ENCODE data around the gene LRRIQ4.

The LRRIQ4 gene

DNA sequence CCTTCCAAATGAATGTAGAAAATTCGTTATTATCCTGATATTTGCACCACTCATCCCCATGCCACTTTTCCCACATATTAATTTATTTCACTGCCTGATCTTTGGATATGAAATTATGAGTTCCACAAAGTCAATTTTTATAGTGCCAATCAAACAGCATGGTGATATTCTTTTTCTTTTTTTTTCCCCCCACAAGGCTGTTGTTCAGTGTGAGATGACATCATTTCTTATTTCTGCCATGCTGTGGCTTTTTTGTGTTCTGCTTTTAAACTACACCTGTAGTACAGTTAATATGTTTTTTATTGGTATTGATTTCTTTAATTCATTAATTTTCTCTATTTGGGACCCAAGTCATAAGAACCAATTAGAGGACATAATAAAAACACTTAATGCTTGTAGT, 24.9 kb upstream of the LRRIQ4 start:
- H3K27ac ChIP-seq (ENCODE audit: low read depth, low read length, poor library complexity, severe bottlenecking): no peak overlapping the region
- no peaks in the 10 kb centered on the region for H3K9me2 ChIP-seq (ENCODE audit: low read depth, low read length)
- peaks cover 79% of the 10 kb centered on the region for H3K36me3 ChIP-seq (ENCODE audit: insufficient read depth, low read length)
- no peaks in the 10 kb centered on the region for H4K20me1 ChIP-seq (ENCODE audit: insufficient read depth, low read length)
- no peak overlapping the region for H3K4me3 ChIP-seq (ENCODE audit: low read depth, low read length, poor library complexity, severe bottlenecking)
- TF ChIP-seq EZH2 (IDR thresholded peaks at IDR 0.05; ENCODE audit: borderline replicate concordance, low read length): no peak
- TF ChIP-seq, protein P1, sequence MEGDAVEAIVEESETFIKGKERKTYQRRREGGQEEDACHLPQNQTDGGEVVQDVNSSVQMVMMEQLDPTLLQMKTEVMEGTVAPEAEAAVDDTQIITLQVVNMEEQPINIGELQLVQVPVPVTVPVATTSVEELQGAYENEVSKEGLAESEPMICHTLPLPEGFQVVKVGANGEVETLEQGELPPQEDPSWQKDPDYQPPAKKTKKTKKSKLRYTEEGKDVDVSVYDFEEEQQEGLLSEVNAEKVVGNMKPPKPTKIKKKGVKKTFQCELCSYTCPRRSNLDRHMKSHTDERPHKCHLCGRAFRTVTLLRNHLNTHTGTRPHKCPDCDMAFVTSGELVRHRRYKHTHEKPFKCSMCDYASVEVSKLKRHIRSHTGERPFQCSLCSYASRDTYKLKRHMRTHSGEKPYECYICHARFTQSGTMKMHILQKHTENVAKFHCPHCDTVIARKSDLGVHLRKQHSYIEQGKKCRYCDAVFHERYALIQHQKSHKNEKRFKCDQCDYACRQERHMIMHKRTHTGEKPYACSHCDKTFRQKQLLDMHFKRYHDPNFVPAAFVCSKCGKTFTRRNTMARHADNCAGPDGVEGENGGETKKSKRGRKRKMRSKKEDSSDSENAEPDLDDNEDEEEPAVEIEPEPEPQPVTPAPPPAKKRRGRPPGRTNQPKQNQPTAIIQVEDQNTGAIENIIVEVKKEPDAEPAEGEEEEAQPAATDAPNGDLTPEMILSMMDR (IDR thresholded peaks at IDR 0.05; ENCODE audit: low read length): no peak
- H3K4me2 ChIP-seq (ENCODE audit: low read length): no peak overlapping the region
- no peaks in the 10 kb centered on the region for H3K9me3 ChIP-seq (ENCODE audit: low read length)
- H3K9ac ChIP-seq (ENCODE audit: low read length): no peak overlapping the region
- no peaks in the 10 kb centered on the region for H3K79me2 ChIP-seq (ENCODE audit: insufficient read depth, low read length)
- H2AFZ ChIP-seq (ENCODE audit: low read length): no peak overlapping the region
- H3K4me1 ChIP-seq (ENCODE audit: insufficient read depth, low read length, severe bottlenecking): no peaks in the 10 kb centered on the region
- H3K27me3 ChIP-seq (ENCODE audit: insufficient read depth, low read length): no peaks in the 10 kb centered on the region
- no peaks in the 10 kb centered on the region for H3F3A ChIP-seq (ENCODE audit: insufficient read depth, low read length)

- H3K27me3 ChIP-seq (ENCODE audit: insufficient read depth, low read length): no peaks in the 10 kb centered on the region
- no peak overlapping the region for H3K27ac ChIP-seq (ENCODE audit: low read depth, low read length, poor library complexity, severe bottlenecking)
- TF ChIP-seq, protein P1 (IDR thresholded peaks at IDR 0.05; ENCODE audit: low read length): no peak
- no peak for TF ChIP-seq EZH2 (IDR thresholded peaks at IDR 0.05; ENCODE audit: borderline replicate concordance, low read length)
- H3K9ac ChIP-seq (ENCODE audit: low read length): no peak overlapping the region
- H3K4me1 ChIP-seq (ENCODE audit: insufficient read depth, low read length, severe bottlenecking): no peaks in the 10 kb centered on the region
- H4K20me1 ChIP-seq (ENCODE audit: insufficient read depth, low read length): no peaks in the 10 kb centered on the region
- no peaks in the 10 kb centered on the region for H3F3A ChIP-seq (ENCODE audit: insufficient read depth, low read length)
- H3K4me3 ChIP-seq (ENCODE audit: low read depth, low read length, poor library complexity, severe bottlenecking): no peak overlapping the region
- peaks cover 57% of the 10 kb centered on the region for H3K36me3 ChIP-seq (ENCODE audit: insufficient read depth, low read length)
- no peak overlapping the region for H2AFZ ChIP-seq (ENCODE audit: low read length)
- H3K9me3 ChIP-seq (ENCODE audit: low read length): no peaks in the 10 kb centered on the region
- no peak overlapping the region for H3K4me2 ChIP-seq (ENCODE audit: low read length)
- no peaks in the 10 kb centered on the region for H3K79me2 ChIP-seq (ENCODE audit: insufficient read depth, low read length)
- no peaks in the 10 kb centered on the region for H3K9me2 ChIP-seq (ENCODE audit: low read depth, low read length)
Measured at GRCh38 chr3:169790219-169790618, 22.5 kb upstream of the LRRIQ4 start.

GRCh38 chr3:169790687-169791429, 21.8 kb upstream of the LRRIQ4 start:
- Histone ChIP-seq H2AFZ (ENCODE audit: low read length) (no peak overlapping the region), H3K36me3 (ENCODE audit: insufficient read depth, low read length) (peaks cover 50% of the 10 kb centered on the region), H3K4me3 (ENCODE audit: low read depth, low read length, poor library complexity, severe bottlenecking) (no peak overlapping the region), H3F3A (ENCODE audit: insufficient read depth, low read length) (no peaks in the 10 kb centered on the region), H3K27me3 (ENCODE audit: insufficient read depth, low read length) (no peaks in the 10 kb centered on the region), H3K4me2 (ENCODE audit: low read length) (no peak overlapping the region), H4K20me1 (ENCODE audit: insufficient read depth, low read length) (no peaks in the 10 kb centered on the region), H3K27ac (ENCODE audit: low read depth, low read length, poor library complexity, severe bottlenecking) (no peak overlapping the region), H3K9me3 (ENCODE audit: low read length) (no peaks in the 10 kb centered on the region), H3K4me1 (ENCODE audit: insufficient read depth, low read length, severe bottlenecking) (no peaks in the 10 kb centered on the region), H3K79me2 (ENCODE audit: insufficient read depth, low read length) (no peaks in the 10 kb centered on the region), H3K9me2 (ENCODE audit: low read depth, low read length) (no peaks in the 10 kb centered on the region), H3K9ac (ENCODE audit: low read length) (no peak overlapping the region)
- TF ChIP-seq EZH2 (IDR thresholded peaks at IDR 0.05; ENCODE audit: borderline replicate concordance, low read length): no peak
- TF ChIP-seq, protein P1 (IDR thresholded peaks at IDR 0.05; ENCODE audit: low read length): no peak

Data from OCI-LY1 (cell line).